Fibroblast of lung (primary cell): ENCODE measurements around the gene RTBDN. TPM values are rescaled to one million over a fixed set of nuclear protein-coding genes. Genes with fewer than 3 reads are reported as not detected.
A peak's percentile ranks its signal among the peaks of the same experiment; 100 is the strongest.

ENCODE experiments used
- DNase-seq, 2 donors: peaks; one replicate each; pipeline versions ENCODE4 v3.0.0 to v3.0.0-alpha.2; 2010; ENCODE audit warnings: low read depth in 2 of 2
- H2AFZ ChIP-seq: 2 replicates; pipeline ENCODE4 v1.5.1; 2012; ENCODE audit warnings: low read length, control low read depth, inconsistent platforms
- H3K27ac ChIP-seq: 2 replicates; pipeline ENCODE4 v1.5.1; 2011; ENCODE audit warnings: low read length, control low read depth; ENCODE audit not compliant: insufficient read depth
- H3K27me3 ChIP-seq: 2 replicates; pipeline ENCODE4 v1.5.1; 2011; ENCODE audit warnings: mild to moderate bottlenecking, low read length; ENCODE audit not compliant: control insufficient read depth, insufficient read depth
- H3K36me3 ChIP-seq: 2 replicates; pipeline ENCODE4 v1.5.1; 2011; ENCODE audit warnings: low read length; ENCODE audit not compliant: control insufficient read depth, insufficient read depth
- H3K4me1 ChIP-seq: 2 replicates; pipeline ENCODE4 v1.5.1; 2011; ENCODE audit warnings: low read length; ENCODE audit not compliant: control insufficient read depth, insufficient read depth; ENCODE audit errors: extremely low read depth
- H3K4me2 ChIP-seq: 2 replicates; pipeline ENCODE4 v1.5.1; 2011; ENCODE audit warnings: low read length, control low read depth; ENCODE audit not compliant: insufficient read depth; ENCODE audit errors: extremely low read depth
- H3K4me3 ChIP-seq, 4 experiments: fragments of 200-600 bp in 1 of 4; sonication (generic) in 1 of 4; replicated peaks in 1 of 4; 2 replicates each; pipeline ENCODE4 v1.5.1; 2011 to 2016; ENCODE audit warnings: low read length in 4 of 4, low read depth in 3 of 4, mild to moderate bottlenecking in 3 of 4, control low read depth in 2 of 4, inconsistent platforms in 1 of 4, mixed read lengths in 1 of 4; ENCODE audit not compliant: insufficient read depth in 1 of 4; ENCODE audit errors: control extremely low read depth in 1 of 4
- H3K79me2 ChIP-seq: 2 replicates; pipeline ENCODE4 v1.5.1; 2012; ENCODE audit warnings: mild to moderate bottlenecking, low read length, inconsistent platforms; ENCODE audit not compliant: control insufficient read depth, insufficient read depth
- H3K9ac ChIP-seq: 2 replicates; pipeline ENCODE4 v1.5.1; 2011; ENCODE audit warnings: mild to moderate bottlenecking, low read length, control low read depth; ENCODE audit not compliant: insufficient read depth
- H3K9me3 ChIP-seq: 2 replicates; pipeline ENCODE4 v1.5.1; 2012; ENCODE audit warnings: low read depth, low read length; ENCODE audit not compliant: control insufficient read depth, insufficient read depth
- H4K20me1 ChIP-seq: 2 replicates; pipeline ENCODE4 v1.5.1; 2011; ENCODE audit warnings: low read length; ENCODE audit not compliant: control insufficient read depth, insufficient read depth; ENCODE audit errors: extremely low read depth
- EZH2 ChIP-seq: IDR thresholded peaks from 2 replicates; pipeline ENCODE4 v1.5.1; 2012; ENCODE audit warnings: low read length, control low read depth, mild to moderate bottlenecking; ENCODE audit errors: missing control alignments
- polyA plus RNA-seq, 2 donors: library from polyadenylated mRNA; depleted of rRNA in 1 of 2; stranded (reverse) in 1 of 2; unstranded in 1 of 2; fragments of >200 nt; gene quantifications; 2 replicates each; pipeline ENCODE4 v1.2.1, GENCODE V29; 2011 to 2012; ENCODE audit warnings: missing spikeins in 1 of 2
- total RNA-seq: library from RNA; depleted of rRNA; stranded (reverse); fragments of >200 nt; gene quantifications from 2 replicates; pipeline ENCODE4 v1.2.1, GENCODE V29; 2014
- TF ChIP-seq, protein P1 (sequence below), 2 donors: IDR thresholded peaks in 1 of 2; conservative IDR thresholded peaks in 1 of 2; 1 replicate in 1 of 2; 2 replicates in 1 of 2; pipeline ENCODE4 v1.5.1; 2011 to 2012; ENCODE audit warnings: low read length in 2 of 2, control low read depth in 1 of 2, inconsistent platforms in 1 of 2, low read depth in 1 of 2, mild to moderate bottlenecking in 1 of 2

The RTBDN gene
- total and polyA plus RNA-seq, 2 donors (not counting 1 experiment from before 2014, with no cell fraction given): not detected

DNA sequence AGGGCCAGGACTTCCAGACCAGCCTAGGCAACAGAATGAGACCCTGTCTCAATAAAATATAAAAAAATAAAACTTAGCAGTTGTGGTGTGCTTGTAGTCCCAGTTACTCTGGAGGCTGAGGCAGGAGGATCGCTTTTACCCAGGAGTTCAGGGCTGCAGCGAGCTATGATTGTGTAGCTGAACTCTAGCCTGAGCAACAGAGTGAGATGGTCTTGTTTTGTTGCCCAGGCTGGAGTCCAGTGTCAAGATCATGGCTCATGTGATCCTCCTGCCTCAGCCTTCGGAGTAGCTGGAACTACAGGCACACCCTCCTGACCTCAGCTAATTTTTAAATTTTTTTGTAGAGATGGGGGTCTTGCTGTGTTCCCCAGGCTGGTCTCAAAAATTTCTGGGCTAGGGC, 47.4 kb downstream of the RTBDN start:
- H3K79me2 ChIP-seq: peaks cover 6% of the 10 kb centered on the region
- DNase-seq: no peak
- no peak overlapping the region for H3K9ac ChIP-seq
- TF ChIP-seq, protein P1, sequence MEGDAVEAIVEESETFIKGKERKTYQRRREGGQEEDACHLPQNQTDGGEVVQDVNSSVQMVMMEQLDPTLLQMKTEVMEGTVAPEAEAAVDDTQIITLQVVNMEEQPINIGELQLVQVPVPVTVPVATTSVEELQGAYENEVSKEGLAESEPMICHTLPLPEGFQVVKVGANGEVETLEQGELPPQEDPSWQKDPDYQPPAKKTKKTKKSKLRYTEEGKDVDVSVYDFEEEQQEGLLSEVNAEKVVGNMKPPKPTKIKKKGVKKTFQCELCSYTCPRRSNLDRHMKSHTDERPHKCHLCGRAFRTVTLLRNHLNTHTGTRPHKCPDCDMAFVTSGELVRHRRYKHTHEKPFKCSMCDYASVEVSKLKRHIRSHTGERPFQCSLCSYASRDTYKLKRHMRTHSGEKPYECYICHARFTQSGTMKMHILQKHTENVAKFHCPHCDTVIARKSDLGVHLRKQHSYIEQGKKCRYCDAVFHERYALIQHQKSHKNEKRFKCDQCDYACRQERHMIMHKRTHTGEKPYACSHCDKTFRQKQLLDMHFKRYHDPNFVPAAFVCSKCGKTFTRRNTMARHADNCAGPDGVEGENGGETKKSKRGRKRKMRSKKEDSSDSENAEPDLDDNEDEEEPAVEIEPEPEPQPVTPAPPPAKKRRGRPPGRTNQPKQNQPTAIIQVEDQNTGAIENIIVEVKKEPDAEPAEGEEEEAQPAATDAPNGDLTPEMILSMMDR (conservative IDR thresholded peaks at IDR 0.05 in 1 of 2, IDR thresholded peaks at IDR 0.05 in 1 of 2; ENCODE audit: low read depth in 1 of 2, low read length in 2 of 2): no peak
- no peak for TF ChIP-seq EZH2
- no peak overlapping the region for H2AFZ ChIP-seq
- peaks cover 42% of the 10 kb centered on the region for H3K4me1 ChIP-seq
- no peak overlapping the region for H3K27ac ChIP-seq
- H3K36me3 ChIP-seq: no peaks in the 10 kb centered on the region
- no peak overlapping the region for H3K4me2 ChIP-seq
- H4K20me1 ChIP-seq: no peaks in the 10 kb centered on the region
- no peaks in the 10 kb centered on the region for H3K9me3 ChIP-seq
- H3K27me3 ChIP-seq: no peaks in the 10 kb centered on the region
- no peak overlapping the region for H3K4me3 ChIP-seq

DNA sequence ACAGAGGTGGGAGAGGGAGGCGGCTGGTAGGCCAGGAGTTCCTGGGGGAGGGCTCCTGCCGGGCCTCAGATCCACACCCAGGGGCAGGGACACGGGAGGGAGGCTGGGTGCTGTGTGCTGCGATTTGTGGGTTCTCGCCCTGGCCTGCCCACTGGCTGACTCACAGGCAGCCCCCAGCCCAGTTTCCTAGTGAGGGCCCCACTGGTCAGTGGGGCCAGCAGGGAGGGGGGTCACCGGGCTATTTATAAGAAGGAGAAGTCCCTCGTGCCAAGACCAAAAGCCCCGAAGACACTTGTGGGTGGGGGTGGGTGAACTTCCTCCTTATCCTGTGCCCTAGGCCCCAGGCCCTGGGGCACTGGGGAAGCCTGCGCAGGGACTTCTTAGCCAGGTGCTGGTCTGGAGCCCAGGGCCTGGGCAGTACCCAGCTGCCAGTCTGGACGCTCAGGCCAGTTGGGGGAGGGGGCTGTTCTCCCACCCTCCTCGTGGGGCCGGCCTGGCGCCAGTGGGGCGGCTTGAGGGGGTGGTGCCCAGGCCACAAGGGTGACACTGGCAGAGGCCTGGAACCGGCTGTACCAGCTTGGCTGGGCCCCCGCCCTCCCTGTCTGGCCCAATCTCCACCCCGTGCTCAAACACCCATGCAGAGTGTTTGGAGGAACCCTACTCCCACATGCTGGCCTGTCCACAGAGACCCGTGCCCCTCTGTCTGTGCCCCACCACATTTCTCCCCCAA, 48.1 kb downstream of the RTBDN start:
- no peak overlapping the region for H3K9ac ChIP-seq
- no peaks in the 10 kb centered on the region for H4K20me1 ChIP-seq
- no peak overlapping the region for H3K4me2 ChIP-seq
- H3K79me2 ChIP-seq: no peaks in the 10 kb centered on the region
- H3K9me3 ChIP-seq: no peaks in the 10 kb centered on the region
- no peaks in the 10 kb centered on the region for H3K27me3 ChIP-seq
- peaks cover 46% of the 10 kb centered on the region for H3K4me1 ChIP-seq
- peak overlapping the region; percentile 10 for H3K27ac ChIP-seq
- DNase-seq: no peak
- no peaks in the 10 kb centered on the region for H3K36me3 ChIP-seq
- TF ChIP-seq EZH2: no peak
- TF ChIP-seq, protein P1 (conservative IDR thresholded peaks at IDR 0.05 in 1 of 2, IDR thresholded peaks at IDR 0.05 in 1 of 2; ENCODE audit: low read depth in 1 of 2, low read length in 2 of 2): no peak
- no peak overlapping the region for H2AFZ ChIP-seq
- no peak overlapping the region for H3K4me3 ChIP-seq

DNA sequence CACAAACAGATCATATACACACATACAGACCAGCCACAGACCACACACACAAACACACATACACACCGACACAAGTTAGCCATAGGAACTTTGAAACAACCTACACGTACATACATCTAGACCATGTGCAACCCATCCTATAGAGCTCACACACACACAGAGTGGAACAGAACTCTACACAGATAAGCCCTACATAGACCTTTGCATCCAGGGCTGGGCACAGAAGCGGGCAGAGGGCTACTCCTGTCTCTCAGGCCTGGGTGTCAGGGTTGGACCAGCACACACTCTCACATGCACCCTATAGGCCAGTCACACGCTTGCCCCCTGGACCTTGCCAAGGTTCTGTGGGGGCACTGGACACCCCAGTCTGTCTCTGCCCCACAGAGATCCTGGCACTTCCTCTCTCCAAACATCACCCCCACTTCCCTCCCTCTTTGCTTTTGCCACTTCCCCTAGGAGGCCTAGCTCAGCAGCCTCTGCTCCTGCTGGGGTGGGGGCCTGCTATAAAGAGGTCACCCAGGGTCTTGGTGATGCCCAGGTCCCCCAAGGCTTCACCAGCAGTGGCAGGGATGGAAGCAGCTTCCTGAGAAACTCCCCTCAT, 48.8 kb downstream of the RTBDN start:
- no peak overlapping the region for H2AFZ ChIP-seq
- H3K27me3 ChIP-seq: no peaks in the 10 kb centered on the region
- no peak for DNase-seq
- H3K4me2 ChIP-seq: no peak overlapping the region
- H4K20me1 ChIP-seq: no peaks in the 10 kb centered on the region
- no peak overlapping the region for H3K9ac ChIP-seq
- no peaks in the 10 kb centered on the region for H3K36me3 ChIP-seq
- no peak for TF ChIP-seq EZH2
- TF ChIP-seq, protein P1 (conservative IDR thresholded peaks at IDR 0.05 in 1 of 2, IDR thresholded peaks at IDR 0.05 in 1 of 2; ENCODE audit: low read depth in 1 of 2, low read length in 2 of 2): no peak
- no peaks in the 10 kb centered on the region for H3K79me2 ChIP-seq
- peaks cover 40% of the 10 kb centered on the region for H3K4me1 ChIP-seq
- no peaks in the 10 kb centered on the region for H3K9me3 ChIP-seq
- no peak overlapping the region for H3K4me3 ChIP-seq
- peak overlapping the region; percentile 34 for H3K27ac ChIP-seq
